Thoracic aorta (tissue), 2 donors: Measurements from ENCODE around the gene MBD5. TPM values are rescaled to one million over a fixed set of nuclear protein-coding genes. Genes with fewer than 3 reads are reported as not detected.
A peak's percentile ranks its signal among the peaks of the same experiment; 100 is the strongest.

Experiments
- ATAC-seq: fragments of 150-250 bp; one replicate; pipeline ENCODE4 v1.8.0; 2017; ENCODE audit warnings: low read depth; ENCODE audit not compliant: insufficient number of reproducible peaks, low FRiP score
- DNase-seq: peaks from one replicate; pipeline ENCODE4 v3.0.0-alpha.2; 2020; ENCODE audit warnings: low spot score
- H3K27ac ChIP-seq, 2 donors: fragments of 200-600 bp; sonication (generic); 1 replicate in 1 of 2; 2 replicates in 1 of 2; pipeline ENCODE4 v1.5.1; 2016; ENCODE audit warnings: mild to moderate bottlenecking in 2 of 2, moderate library complexity in 2 of 2
- H3K27me3 ChIP-seq: fragments of 200-600 bp; sonication (generic); replicated peaks from 2 replicates; pipeline ENCODE4 v1.6.0; 2016; ENCODE audit warnings: mild to moderate bottlenecking; ENCODE audit not compliant: insufficient read depth
- H3K36me3 ChIP-seq: fragments of 200-600 bp; sonication (generic); one replicate; pipeline ENCODE4 v1.5.1; 2016
- H3K4me1 ChIP-seq, 2 donors: fragments of 200-600 bp; sonication (generic); 1 replicate in 1 of 2; 2 replicates in 1 of 2; pipeline versions ENCODE4 v1.5.1 to v1.6.0; 2016; ENCODE audit warnings: low read depth in 2 of 2, mild to moderate bottlenecking in 1 of 2; ENCODE audit not compliant: control insufficient read depth in 1 of 2
- H3K4me3 ChIP-seq: fragments of 200-600 bp; sonication (generic); 2 replicates; pipeline ENCODE4 v1.5.1; 2016; ENCODE audit warnings: mild to moderate bottlenecking
- H3K9me3 ChIP-seq: fragments of 200-600 bp; sonication (generic); 2 replicates; pipeline ENCODE4 v1.5.1; 2016
- CTCF ChIP-seq: fragments of 200-600 bp; sonication (generic); IDR thresholded peaks from one replicate; pipeline ENCODE4 v1.5.1; 2019; ENCODE audit warnings: antibody characterized with exemption
- total RNA-seq, 2 donors: library from RNA; depleted of rRNA; stranded (reverse); fragments of >200 nt; gene quantifications; one replicate each; pipeline versions ENCODE4 v1.1.0 to v1.2.3, GENCODE V29; 2016

Gene MBD5
- total RNA-seq, 2 donors from 2014 or later, result 35.1 to 50.3 TPM

- H3K9me3 ChIP-seq, result no peaks in the 10 kb centered on the region
- H3K27ac ChIP-seq, result no peak overlapping the region
- H3K4me1 ChIP-seq, result peaks cover 0 to 26% of the 10 kb centered on the region in 2 donors
- no peak for TF ChIP-seq CTCF
- no peaks in the 10 kb centered on the region for H3K36me3 ChIP-seq
- ATAC-seq (no peak), DNase-seq (no peak)
- H3K27me3 ChIP-seq, result no peaks in the 10 kb centered on the region
- H3K4me3 ChIP-seq, result no peak overlapping the region
Measured at GRCh38 chr2:148507970-148508369, 487.1 kb downstream of the MBD5 start.

GRCh38 chr2:148508878-148509287 is 488.0 kb downstream of the MBD5 start:
- Histone ChIP-seq H3K36me3 (no peaks in the 10 kb centered on the region), H3K27ac (peak overlapping the region; percentile 25 to 43), H3K4me3 (peak overlapping the region; percentile 54), H3K27me3 (no peaks in the 10 kb centered on the region), H3K9me3 (no peaks in the 10 kb centered on the region), H3K4me1 (peaks cover 0 to 16% of the 10 kb centered on the region in 2 donors)
- no peak for TF ChIP-seq CTCF
- no peak for DNase-seq
- no peak for ATAC-seq

- DNase-seq, result peak; percentile 51
- ATAC-seq, result peak; percentile 86
- peak; percentile 95 for TF ChIP-seq CTCF
- Histone ChIP-seq H3K4me1 (peaks cover 0 to 16% of the 10 kb centered on the region in 2 donors), H3K27ac (peak overlapping the region; percentile 25 to 43), H3K27me3 (no peaks in the 10 kb centered on the region), H3K36me3 (no peaks in the 10 kb centered on the region), H3K9me3 (no peaks in the 10 kb centered on the region), H3K4me3 (peak overlapping the region; percentile 54)
Measured at GRCh38 chr2:148509288-148509902, 488.5 kb downstream of the MBD5 start.

- H3K27me3 ChIP-seq, result no peaks in the 10 kb centered on the region
- H3K4me1 ChIP-seq, result peaks cover 3 to 32% of the 10 kb centered on the region in 2 donors
- no peak overlapping the region for H3K27ac ChIP-seq
- no peaks in the 10 kb centered on the region for H3K36me3 ChIP-seq
- ATAC-seq (no peak), DNase-seq (no peak)
- H3K9me3 ChIP-seq, result no peaks in the 10 kb centered on the region
- TF ChIP-seq CTCF, result no peak
- no peak overlapping the region for H3K4me3 ChIP-seq
Measured at GRCh38 chr2:148511883-148512282, 491.0 kb downstream of the MBD5 start.

- no peak overlapping the region for H3K4me3 ChIP-seq
Measured at GRCh38 chr2:148512501-148512900, 491.6 kb downstream of the MBD5 start.

More at GRCh38 chr2:148512501-148512900, 491.6 kb downstream of the MBD5 start:
- H3K36me3 ChIP-seq, result no peaks in the 10 kb centered on the region
- ATAC-seq (no peak), DNase-seq (no peak)
- TF ChIP-seq CTCF, result no peak
- H3K4me1 ChIP-seq, result peaks cover 3 to 38% of the 10 kb centered on the region in 2 donors
- no peaks in the 10 kb centered on the region for H3K9me3 ChIP-seq
- H3K27ac ChIP-seq, result no peak overlapping the region
- H3K27me3 ChIP-seq, result no peaks in the 10 kb centered on the region
